SKM-1 (cell line): ENCODE measurements around the gene TUG1.

Experiments used
- DNase-seq: peaks from one replicate; lab custom pipeline; 2025; ENCODE audit not compliant: unreplicated experiment; lab: John Stamatoyannopoulos, UW

The TUG1 gene

GRCh38 chr22:30947173-30947815 is 21.8 kb upstream of the TUG1 start:
- no peak for DNase-seq

GRCh38 chr22:30947816-30948454 is 21.1 kb upstream of the TUG1 start:
- DNase-seq = peak; percentile 6

DNA sequence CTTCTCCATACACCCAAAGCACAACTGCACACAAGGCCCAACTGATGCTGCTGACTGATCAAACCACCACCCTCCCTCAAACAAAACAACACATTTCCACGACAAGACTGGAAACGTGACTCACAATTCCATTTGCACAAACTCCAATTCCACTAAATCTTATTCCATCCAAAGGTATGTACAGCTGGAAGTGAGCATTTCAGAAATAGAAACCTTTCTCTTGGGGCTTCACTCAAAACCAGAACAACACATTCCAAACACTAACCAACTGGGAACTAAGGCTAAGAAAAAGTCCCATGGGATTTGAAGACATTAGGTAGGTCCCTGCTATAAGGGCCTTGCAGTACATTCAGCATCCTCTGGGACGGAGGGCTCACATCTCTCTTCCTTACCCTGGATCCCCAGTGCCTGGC is 20.1 kb upstream of the TUG1 start:
- no peak for DNase-seq

GRCh38 chr22:30949934-30950660 is 19.0 kb upstream of the TUG1 start:
- no peak for DNase-seq

DNA sequence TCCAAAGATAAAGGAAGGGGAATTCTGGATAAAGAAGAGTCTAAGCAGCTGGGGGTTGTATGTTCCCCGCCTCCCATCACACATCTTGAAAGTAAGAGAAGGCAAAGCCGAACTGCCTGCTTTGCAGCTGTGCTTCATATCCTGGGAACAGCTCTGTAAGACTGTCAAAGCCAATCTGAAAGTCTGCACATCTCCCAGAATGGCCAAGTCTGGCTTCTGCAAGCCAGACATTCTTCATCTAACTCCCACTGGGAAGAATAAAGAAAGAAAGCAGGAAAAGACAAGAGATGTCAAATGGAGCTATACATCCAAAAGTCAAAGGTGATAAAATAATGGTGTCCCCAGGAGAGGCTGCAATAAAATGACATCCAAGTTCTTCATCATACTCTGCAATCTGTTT is 15.9 kb upstream of the TUG1 start:
- DNase-seq = no peak

GRCh38 chr22:30955153-30955552 is 13.9 kb upstream of the TUG1 start:
- no peak for DNase-seq

DNA sequence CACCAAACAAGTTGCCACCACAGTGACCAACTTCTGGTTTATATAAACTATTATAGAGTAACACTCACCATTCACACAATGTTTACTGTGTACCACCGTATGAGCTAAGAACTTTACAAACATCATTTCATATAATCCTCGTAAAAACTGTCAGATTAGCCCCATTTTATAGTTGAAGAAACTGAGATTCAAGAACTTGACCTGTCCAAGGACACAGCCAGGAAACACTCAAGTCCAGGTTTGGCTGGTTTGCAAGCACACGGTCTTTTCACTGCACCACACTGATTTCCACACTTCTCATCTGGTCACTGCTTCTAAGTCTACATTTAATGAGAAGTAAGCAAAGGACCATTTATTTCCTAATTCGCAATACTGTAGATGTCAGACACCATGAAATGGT is 4.2 kb upstream of the TUG1 start:
- no peak for DNase-seq

DNA sequence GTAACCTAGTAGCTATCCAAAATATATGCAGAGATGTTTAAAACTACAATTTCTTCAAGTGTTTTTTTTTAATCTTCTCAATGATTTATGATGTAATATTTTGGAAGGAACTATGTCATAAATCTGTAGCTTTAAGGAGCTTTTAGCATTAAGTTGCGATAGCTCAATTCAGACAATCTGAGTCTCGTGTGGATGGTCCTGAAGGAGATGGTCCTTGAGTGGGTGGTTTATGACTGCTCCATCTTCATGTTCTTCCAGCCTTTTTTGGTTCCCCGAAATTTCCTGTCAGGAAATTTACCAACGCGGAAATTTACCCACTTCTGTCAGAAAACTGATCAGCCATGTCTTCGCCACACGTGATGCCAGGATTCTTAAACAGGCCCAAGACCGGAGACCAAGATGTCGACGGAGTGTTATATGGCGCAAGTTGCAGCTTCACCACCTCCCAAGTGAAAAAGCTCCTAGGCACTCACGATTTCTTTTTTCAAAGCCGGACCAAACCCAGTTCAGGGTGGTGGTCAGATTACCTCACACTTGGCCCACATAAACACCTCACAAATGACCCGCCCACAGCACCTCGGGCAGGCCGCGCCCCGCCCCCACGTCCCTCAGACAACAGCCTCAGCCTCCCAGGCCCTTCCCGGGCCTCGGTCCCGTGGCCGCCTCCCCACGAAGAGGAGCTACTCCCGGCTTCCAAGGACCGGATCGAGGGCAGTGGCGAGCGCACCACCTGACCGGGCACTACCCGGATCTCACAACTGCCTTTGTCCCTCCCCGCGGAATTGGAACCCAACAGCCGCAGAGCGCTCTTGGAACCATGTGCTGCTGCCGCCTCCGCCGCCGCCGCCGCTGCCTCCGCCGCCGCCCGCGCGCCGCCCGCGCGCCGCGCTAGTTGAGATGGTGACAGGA is 796 bp upstream of the TUG1 start, which contains the start of gene MORC2:
Gene MORC2, minus strand, starts transcription at position 760 of the 909 bp plus-strand sequence. CDS start 885 bp downstream, outside the sequence.
- DNase-seq = no peak

DNA sequence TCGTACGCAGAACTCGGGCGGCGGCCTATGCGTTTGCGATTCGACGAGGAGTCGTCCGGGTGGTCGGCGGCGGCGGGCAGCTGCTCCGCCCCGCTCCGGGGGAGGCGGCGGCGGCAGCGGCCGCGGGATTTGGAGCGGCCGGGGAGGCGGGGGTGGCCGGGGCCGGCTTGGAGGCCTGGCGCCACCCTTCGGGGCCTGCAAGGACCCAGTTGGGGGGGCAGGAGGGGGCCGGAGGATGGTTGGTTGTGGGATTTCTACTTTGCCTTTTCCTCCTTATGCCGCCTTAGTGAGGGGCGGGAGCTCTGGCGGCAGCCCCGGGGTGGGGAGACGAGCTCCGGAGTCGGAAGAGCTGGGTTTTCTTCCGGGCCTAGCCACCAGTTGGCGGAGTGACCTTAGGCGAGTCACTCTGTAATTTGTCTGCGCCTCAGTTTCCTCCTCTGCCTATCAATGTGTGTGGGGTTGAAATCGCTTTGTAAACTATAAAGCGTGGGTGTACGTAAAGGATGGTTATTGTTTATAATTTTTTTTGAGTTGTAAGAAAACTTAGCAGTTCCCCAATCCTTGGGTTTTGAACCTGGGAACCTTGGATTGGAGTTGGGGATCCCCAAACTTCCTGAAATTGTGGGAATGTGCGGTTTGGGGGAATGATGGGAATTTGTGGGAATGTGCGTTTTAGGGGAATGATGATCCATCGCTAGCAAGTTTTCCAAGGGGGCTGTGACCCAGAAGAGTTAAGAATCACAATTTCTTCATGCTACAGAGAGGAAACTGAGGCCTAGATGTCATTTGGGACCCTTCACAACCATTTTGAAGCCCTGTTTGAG is 679 bp downstream of the TUG1 start:
- peak; percentile 20 for DNase-seq

GRCh38 chr22:30970356-30970746 is 1.3 kb downstream of the TUG1 start:
- no peak for DNase-seq

GRCh38 chr22:30978304-30978962 is 9.4 kb downstream of the TUG1 start:
- DNase-seq = peak; percentile 55

DNA sequence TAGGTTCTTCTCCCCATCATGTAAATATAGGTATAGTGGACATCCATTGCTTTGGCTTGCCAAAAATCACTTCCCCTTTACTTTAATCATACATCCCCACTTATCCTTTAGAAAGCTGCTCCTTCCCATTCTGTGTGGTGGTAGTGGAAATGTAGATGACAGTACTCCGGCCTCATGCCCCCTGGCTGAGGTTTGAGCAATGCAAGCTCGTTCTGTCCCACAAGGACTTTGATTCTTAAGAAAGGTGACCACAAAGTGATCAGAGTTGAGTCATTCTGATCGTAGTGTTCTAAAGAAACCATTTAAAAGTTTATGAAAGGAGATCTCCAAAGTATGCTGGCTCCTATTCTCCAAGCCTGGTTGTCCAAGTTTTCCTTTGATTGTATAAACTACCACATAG is 10.9 kb downstream of the TUG1 start:
- no peak for DNase-seq

GRCh38 chr22:30982512-30982911 is 13.4 kb downstream of the TUG1 start:
- no peak for DNase-seq

DNA sequence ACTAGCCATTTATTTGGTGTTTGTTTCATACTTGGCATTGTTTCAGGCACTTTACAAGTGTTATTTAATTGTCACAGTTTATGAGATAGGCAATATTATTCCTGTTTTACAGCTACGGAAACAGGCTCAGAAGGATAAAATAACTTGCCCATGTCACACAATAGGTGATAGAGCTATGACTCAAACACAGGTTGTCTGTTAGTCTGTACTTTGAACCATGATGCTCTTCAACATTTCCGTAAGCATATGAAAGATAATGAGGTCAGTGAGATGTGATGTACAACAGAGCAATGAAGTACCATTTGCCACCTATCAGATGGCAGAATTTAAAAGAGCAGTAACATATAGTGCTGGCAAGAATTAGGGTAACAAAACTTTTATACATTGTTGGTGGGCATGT is 15.3 kb downstream of the TUG1 start:
- no peak for DNase-seq

DNA sequence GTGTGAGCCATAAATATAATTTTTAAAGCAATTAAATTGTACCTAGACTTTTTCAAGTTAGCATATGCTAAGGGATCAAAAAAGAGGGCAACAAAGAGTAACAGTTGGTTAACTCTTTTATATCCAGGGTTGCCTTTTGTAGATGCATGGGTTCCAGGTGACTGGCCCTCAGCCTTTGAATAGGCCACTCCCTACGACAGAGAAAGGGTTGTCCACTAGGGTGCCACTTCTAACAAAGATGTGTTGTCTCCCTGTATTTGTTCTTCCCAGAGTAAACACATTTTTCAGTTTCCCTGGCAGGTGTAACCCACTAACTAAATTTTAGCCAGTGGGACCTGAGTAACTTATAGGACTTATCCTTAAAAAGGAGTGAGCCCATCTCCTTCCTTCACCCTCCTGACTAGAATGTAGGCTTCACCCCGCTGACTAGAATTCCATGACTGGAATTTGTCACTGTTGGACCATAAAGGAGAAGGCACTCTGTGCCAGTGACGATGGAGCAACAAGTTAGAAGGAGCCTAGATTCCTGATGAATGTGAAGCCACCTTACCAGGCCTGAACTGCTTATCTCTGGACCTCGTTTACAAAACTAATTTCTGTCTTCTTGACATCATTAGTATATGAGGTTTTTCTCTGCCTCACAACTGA is 16.6 kb downstream of the TUG1 start:
- DNase-seq = no peak

DNA sequence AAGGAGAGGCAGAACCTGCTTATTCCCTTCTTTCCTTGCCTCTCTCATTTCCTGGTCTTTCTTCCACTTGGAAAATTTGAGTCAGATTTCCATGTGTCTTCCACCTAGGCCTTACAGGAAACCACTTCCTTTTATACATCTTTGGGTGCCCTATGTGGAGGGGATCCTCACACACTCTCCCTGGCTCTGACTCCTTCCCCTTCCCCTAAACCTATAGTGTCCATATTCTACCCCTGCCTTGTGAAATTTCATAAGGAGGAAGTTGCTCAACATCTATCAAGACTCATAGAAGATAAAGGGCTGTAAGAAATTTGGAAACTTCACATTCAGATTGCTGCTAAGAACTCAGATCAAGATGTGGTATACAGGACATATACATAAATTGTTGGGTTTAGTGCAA is 20.4 kb downstream of the TUG1 start:
- DNase-seq = peak; percentile 74

- DNase-seq = no peak
These were observed 21.6 kb downstream of the TUG1 start for GRCh38 chr22:30990690-30991089.

- no peak for DNase-seq
These were observed 23.5 kb downstream of the TUG1 start for GRCh38 chr22:30992565-30992964.

GRCh38 chr22:30994960-30995359 is 25.9 kb downstream of the TUG1 start:
- DNase-seq = no peak
